HG02678 (cell line): ENCODE data around the gene IGSF3.
"Not testable (repeated sequence)": the region's sequence is repeated elsewhere in the genome, so short reads cannot be mapped to it uniquely, and the experiment has no call there.

Experiments used
- ATAC-seq: cut with Tn5 transposase; IDR thresholded peaks from one replicate; pipeline ENCODE4 v1.9.1; 2021; ENCODE audit warnings: mild to moderate bottlenecking, moderate library complexity; ENCODE audit not compliant: unreplicated experiment

Gene IGSF3

DNA sequence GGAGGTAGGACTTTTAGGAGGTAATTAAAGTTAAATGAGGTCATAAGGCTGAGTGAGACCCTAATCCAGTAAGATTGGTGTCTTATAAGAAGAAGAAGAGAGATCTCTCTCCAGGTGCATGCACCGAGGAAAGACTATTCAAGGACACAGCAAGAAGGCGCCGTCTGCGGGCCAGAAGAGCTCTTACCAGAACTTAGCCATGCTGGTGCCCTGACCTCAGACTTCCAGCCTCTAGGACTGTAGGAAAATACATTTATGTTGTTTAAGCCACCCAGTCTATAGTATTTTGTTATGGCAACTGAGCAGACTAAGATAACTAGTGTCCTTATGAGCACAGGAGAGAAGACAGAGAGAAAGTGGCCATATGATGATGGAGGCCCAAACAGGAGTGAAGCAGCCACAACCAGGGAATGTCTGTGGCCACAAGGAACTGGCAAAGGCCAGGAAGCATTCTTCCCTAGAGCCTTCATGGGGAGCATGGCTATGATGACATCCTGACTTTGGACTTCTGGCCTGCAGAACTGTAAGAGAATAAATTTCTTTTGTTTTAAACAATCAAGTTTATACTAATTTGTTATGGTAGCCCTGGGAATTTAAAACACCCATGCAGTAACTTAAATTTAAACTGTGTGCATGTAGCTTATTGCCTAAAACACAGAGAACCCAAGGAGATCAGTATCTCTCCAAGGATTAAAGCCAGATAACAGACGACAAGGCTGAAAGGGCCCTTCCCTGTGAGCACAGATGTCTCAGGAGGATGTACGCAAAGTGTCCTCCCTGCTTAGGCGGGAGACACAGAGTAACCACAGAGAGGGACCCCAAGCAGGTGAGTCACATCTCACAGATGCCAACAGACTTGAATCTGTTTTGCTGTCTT, 86.8 kb downstream of the IGSF3 start:
- no peak for ATAC-seq

DNA sequence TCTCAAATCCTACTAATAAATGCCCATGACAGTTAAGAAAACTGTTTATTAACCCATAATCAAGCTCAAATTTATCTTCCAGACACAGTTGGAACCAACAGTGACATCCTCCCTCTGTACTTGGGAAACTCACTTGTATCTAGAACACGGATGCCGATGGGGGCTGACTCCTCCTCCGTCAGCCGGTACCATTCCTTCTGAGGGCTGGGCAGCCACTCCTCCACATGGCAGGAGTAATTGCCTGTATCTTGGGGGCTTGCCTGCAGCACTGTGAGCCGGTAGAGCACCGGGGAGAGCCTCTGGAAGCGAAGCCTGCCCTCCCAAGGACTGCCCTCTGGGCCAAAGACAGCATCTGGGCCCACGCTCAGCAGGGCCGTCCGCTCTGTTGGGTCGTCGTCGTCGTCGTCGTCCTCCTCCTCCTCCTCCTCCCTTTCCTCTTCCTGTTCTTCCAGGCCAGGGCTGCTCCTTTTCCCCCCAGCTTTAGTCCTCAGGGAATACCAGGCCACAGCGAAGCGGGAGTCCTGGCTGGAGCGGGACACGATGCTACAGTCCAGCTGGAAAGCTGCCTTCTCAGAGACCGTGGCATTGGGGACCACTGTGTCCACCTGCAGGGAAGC, 88.2 kb downstream of the IGSF3 start:
- ATAC-seq, result no peak

- no peak for ATAC-seq
Observed at GRCh38 chr1:116578581-116578980, 89.0 kb downstream of the IGSF3 start.

- no peak for ATAC-seq
Observed at GRCh38 chr1:116577759-116578314, 89.7 kb downstream of the IGSF3 start.

- no peak for ATAC-seq
Observed at GRCh38 chr1:116574581-116575291, 92.8 kb downstream of the IGSF3 start.

- ATAC-seq, result no peak
Observed at GRCh38 chr1:116573431-116574095, 94.0 kb downstream of the IGSF3 start.

DNA sequence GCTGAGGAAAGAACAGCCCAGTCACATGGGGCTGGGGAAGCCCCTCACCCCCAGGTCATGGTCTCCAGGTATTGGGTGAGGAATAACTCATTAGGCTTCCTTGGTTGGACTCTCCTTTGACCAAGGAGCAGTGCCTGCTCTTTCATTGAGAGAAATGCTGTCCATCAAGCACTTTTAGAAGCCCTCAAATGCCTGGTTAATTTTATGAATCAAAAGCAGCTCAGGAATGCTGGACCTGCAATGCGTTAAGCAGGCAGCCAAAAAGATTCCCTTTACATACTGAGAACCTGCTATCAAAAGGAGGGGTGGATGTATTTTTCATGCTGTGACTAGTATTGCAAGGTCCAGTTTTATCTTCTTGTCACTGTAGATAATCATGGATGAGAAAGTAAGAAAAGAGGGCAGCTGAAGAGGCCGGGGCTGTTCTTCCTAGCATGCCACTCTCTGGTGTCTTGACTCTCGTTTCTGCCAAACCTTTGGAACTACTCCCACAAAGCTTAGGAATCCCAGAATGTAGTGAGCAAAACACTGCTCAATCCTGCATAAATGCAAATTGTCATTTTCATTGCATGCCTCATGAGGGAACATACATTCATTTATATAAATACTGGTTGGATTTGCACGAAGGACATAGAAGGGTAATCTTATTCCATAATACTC, 94.6 kb downstream of the IGSF3 start:
- no peak for ATAC-seq

- no peak for ATAC-seq
Observed at GRCh38 chr1:116572099-116572498, 95.4 kb downstream of the IGSF3 start.

GRCh38 chr1:116571215-116571919, 96.2 kb downstream of the IGSF3 start:
- ATAC-seq, result no peak

DNA sequence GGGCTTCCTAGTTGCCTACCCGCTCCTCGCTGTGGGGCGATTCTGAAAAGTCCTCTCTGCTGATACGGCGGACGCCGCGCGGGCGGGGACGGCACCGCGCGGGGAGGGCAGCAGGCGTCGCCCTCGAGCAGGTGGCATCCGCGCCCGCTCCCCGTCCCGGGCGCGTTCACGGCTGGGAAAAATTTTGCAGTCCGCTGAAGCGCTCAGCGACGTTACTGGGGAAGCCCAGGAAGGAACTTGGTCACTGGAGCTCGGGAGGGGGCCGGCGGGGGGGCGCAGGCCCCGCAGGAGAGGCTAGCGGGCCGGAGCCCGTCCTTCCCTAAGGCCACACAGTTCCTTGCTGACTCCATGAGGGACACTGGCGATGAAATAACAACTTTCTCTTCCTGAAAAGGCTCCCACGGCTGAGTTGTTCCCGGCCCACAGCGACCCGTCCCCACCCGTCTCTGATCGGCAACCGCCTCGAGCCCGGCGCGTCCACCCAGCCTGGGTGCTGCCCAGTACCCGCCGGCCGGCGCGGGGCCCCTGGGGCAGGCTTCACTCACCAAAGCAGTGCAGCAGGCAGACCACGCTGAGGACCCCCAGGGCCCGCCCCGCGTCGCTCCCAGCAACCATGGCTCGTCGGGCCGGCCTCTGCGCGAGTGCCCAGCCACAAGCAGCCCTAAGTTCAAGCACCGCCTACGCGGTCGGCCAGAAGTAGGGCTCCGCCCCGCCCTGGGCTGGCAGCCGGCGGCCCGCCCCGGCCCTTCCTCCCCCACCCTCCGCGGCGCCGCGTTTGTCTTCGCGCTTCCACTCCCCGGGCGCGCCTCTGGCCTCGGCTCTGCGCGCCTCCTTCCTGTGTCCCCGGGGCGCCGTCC, 96.9 kb downstream of the IGSF3 start, which contains the start of gene CD58:
TSS of gene CD58 (minus strand) at position 669 of the 857 bp plus-strand sequence. CDS start at position 615, 54 bp downstream.
- ATAC-seq, result peak; percentile 68

DNA sequence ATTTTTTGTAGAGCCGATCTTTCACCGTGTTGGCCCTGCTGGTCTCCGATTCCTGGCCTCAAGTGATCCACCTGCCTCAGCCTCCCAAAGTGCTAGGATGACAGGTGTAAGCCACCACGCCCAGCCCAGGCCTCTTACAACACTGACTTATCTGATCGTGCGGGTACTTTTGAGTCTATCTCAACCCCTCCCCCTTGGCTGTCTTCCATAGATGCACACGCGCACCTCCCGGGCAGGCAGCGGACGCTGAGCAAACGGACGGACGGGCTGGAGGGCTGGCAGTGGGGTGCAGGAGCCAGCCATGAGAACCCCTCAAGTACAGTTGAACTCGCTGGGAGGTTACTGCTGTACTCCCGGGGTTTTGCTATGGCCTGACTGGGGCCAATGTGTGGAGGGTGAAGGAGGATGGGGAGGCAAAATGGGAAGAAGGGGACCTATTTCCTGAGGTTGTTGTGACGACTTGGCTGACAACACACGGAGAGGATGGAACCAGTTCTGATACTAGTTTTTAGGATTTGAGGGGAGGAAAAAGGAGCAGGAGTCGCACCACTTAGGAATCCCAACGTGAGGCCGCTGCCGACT, 97.7 kb downstream of the IGSF3 start:
- no peak for ATAC-seq

GRCh38 chr1:116569381-116569670, 98.2 kb downstream of the IGSF3 start:
- ATAC-seq, result no peak

DNA sequence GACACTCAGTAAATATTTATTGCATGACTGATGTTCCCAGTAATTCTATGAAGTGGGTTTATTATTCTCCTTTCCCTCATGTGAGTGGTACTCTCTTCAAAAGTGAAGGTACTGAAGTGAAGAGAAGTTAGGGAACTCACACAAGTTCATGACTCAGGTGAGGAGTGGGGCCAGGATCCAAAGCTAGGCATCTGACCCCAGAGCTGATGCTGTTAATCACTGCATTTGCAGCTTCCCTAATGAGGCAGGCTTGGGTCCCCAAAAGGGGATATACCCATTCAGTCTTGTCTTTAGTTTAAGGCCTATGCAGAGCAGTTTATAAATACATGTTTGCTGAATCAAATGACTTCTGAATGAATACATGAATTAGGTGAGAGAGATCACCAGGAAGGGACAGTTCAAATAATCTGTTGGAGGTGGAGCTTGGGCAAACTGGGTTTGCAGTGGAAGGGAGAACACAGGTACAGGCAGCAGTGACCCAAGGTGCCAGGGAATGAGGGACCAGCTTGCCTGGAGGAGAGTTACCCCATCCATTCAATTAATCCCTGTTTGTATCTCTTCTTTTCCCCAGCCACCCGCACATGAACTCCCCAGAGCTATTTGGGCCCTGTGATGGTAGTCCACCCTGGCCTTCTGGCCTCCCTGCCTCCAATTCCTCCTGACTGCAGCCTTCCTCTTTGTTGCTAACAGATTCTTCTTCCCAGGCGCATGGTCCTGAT, 98.7 kb downstream of the IGSF3 start:
- no peak for ATAC-seq

DNA sequence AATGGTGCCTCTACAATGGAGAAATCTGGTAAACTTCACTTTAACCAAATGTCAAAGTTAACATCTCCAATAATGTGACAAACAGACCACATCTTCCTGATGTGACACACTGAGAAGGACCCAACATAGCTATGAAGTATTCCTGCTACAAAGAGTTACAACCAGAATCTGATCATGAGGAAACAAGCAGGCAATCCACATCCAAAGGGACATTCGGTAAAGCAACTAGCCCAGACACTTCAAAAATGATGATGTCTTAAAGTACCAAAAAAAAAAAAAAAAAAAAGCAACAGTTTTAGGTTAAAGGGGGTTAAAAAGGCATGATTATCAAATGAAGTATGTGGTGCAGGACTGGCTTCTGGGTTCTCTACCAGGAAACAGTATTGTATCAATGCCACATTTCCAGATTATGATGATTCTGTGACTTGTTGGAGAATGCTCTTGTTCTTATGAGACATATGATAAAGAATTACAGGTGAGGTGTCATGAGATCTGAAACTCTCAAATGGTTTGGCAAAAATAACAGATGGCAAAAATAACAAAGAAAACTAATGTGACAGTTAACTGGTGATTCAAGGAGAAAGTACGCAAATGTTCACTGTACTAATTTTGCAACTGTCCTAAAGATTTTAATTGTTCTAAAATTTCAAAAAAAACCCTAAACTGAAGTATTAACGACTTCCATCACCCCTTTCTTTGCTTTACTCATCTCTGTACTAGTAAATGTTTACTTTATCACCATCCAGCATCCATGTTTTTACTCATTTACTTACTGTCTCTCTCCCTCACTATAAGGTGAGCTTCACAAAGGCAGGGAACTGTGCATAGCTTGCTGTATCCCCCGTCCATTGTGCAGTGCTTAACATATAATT, 99.5 kb downstream of the IGSF3 start:
- no peak for ATAC-seq

DNA sequence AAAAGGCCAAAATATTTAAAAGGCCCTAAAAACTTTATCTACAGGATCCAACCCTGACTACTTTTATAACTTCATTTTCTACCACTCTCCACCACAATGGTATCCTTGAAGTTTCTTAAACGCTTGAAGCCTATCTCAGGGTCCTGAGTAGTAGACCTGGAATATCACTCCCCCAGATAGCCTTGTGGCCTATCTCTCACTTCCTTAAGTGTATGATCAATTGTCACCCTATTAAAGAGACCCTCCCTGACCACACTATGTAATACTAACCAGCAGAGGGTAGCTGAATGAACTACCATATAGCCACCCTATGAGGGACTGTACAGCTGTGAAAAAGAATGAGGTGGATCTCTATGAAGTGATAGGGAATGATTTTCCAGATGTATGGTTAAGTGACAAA, 102.3 kb downstream of the IGSF3 start:
- no peak for ATAC-seq

DNA sequence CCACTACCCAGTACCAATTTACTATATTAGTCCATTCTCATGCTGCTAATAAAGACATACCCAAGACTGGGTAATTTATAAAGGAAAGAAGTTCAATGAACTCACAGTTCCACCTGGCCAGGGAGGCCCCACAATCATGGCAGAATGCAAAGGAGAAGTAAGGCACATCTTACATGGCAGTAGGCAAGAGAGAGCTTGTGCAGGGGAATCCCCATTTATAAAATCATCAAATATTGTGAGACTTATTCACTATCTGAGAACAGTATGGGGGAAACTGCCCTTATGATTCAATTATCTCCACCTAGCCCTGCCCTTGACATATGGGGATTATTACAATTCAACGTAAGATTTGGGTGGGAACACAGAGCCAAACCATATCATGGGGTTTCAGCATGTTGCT, 103.1 kb downstream of the IGSF3 start:
- ATAC-seq, result no peak

GRCh38 chr1:116562465-116562864, 105.1 kb downstream of the IGSF3 start:
- ATAC-seq, result not testable (repeated sequence)
